ENCODE results near the gene PHGDH. TPM values are rescaled to one million over a fixed set of nuclear protein-coding genes. Genes with fewer than 3 reads are reported as not detected.
"Not testable (repeated sequence)": the region's sequence is repeated elsewhere in the genome, so short reads cannot be mapped to it uniquely, and the experiment has no call there.

The PHGDH gene
- total and polyA plus RNA-seq, 3 experiments from 2014 or later = 10.5 to 82.5 (median 78.4) TPM

DNA sequence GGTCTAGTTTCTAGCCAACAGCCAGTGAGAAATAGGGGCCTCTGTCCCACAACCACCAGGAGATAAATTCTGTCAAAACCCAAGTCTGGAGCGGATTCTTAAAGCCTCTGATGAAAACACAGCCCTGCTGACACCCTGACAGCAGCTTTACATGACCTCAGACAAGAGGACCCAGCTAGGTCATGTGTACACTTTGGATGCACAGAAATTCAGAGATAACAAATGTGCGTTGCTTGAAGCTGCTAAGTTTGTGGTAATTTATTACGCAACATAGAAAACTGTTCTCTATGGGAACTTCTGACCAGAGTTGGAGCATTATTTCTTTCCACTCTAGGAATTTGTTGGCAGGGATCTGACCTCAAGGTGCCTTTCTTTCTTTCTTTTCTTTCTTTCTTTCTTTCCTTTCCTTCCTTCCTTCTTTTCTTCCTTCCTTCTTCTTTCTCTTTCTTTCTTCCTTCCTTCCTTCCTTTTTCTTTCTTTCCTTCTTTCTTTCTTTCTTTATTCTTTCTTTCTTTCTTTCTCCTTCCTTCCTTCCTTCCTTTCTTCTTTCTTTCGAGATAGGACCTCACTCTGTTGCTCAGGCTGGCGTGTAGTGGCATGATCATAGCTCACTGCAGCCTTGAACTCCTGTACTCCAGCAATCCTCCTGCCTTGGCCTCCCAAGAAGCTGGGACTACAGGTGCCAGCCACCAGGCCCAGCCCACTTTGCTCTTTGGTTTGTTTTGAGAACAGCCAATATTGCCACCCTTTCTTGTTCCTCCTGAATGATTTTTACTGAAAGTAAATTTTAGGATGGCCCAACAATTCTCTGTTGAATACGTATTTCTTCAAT, 71.8 kb downstream of the PHGDH start:
- Histone ChIP-seq H3K4me1 (ENCODE audit: insufficient read depth, low read length) (no peaks in the 10 kb centered on the region), H3K27me3 (ENCODE audit: insufficient read depth, low read length, poor library complexity, severe bottlenecking) (no peaks in the 10 kb centered on the region), H3K9me3 (ENCODE audit: low read length) (no peaks in the 10 kb centered on the region), H3K27ac (ENCODE audit: low read depth, low read length) (no peak overlapping the region), H3K36me3 (ENCODE audit: insufficient read depth, low read length) (no peaks in the 10 kb centered on the region), H3K4me3 (ENCODE audit: low read length) (no peak overlapping the region)
- H3K36me3 Mint-ChIP-seq = no peaks in the 10 kb centered on the region
- H3K27ac Mint-ChIP-seq = no peak overlapping the region
- CTCF ChIA-PET = no interaction called here
- POLR2A ChIA-PET = no interaction called here
- H3K4me1 Mint-ChIP-seq = no peaks in the 10 kb centered on the region
- no peak for DNase-seq
- no peak overlapping the region for H3K4me3 Mint-ChIP-seq
- no peaks in the 10 kb centered on the region for H3K9me3 Mint-ChIP-seq
- peaks cover 0 to 6% of the 10 kb centered on the region in 2 donors for H3K27me3 Mint-ChIP-seq

DNA sequence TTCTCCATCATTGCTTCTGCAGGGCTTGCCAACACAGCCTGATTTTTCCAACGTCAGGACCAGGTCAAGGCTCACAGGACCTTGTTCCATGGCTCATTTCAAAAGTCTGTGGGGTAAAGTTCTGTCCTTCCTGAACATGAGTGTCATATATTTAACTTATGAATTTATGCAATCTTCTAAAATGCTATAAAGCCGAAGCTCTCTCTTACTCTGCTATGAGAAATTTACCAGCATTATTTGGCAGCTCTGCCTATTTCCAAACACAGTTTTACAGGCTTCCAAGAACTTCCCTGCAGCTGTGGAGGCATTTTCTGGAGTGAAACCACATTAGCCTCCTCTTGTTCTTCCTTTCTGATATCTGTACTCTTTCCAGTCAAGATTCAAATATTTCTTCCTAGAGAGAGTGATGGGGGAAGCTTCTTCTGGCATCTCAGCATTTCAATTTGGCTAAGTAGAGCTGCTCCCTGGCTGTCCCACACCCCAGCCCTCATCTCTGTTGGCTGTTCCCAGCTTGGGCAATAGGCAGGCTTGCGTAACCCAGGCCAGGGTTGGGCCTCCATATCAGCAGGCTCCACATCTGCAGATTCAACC, 72.6 kb downstream of the PHGDH start:
- no peak overlapping the region for H3K27ac Mint-ChIP-seq
- ChIA-PET POLR2A (no interaction called here), CTCF (no interaction called here)
- no peak overlapping the region for H3K27ac ChIP-seq (ENCODE audit: low read depth, low read length)
- H3K4me3 Mint-ChIP-seq = no peak overlapping the region
- peaks cover 0 to 6% of the 10 kb centered on the region in 2 donors for H3K27me3 Mint-ChIP-seq
- H3K36me3 ChIP-seq (ENCODE audit: insufficient read depth, low read length) = no peaks in the 10 kb centered on the region
- DNase-seq = no peak
- H3K4me3 ChIP-seq (ENCODE audit: low read length) = no peak overlapping the region
- no peaks in the 10 kb centered on the region for H3K36me3 Mint-ChIP-seq
- no peaks in the 10 kb centered on the region for H3K9me3 ChIP-seq (ENCODE audit: low read length)
- H3K4me1 ChIP-seq (ENCODE audit: insufficient read depth, low read length) = no peaks in the 10 kb centered on the region
- no peaks in the 10 kb centered on the region for H3K9me3 Mint-ChIP-seq
- H3K4me1 Mint-ChIP-seq = no peaks in the 10 kb centered on the region
- H3K27me3 ChIP-seq (ENCODE audit: insufficient read depth, low read length, poor library complexity, severe bottlenecking) = no peaks in the 10 kb centered on the region

DNA sequence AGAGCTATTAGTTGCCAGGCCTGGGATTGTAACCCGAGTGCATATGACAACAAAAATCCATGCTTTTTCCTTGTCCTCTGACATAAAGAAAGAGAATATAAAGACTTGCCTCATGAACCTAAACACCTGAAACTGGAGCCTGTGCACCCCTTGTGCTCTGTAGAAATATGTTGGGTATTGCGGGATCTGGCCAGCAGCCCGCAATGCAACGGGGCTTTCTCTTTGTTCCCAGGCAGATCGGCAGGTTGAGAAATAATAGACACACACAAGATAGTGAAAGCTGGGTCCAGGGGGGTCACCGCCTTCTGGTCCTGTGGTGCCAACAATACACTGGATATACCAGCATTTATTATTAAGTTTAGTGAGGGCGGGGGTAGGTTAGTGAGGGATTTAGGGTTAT, 74.3 kb downstream of the PHGDH start:
- H3K27ac Mint-ChIP-seq; CTCF ChIA-PET; H3K36me3 Mint-ChIP-seq; H3K9me3 ChIP-seq (ENCODE audit: low read length); H3K4me3 Mint-ChIP-seq; H3K4me1 ChIP-seq (ENCODE audit: insufficient read depth, low read length); POLR2A ChIA-PET; H3K4me3 ChIP-seq (ENCODE audit: low read length); H3K36me3 ChIP-seq (ENCODE audit: insufficient read depth, low read length); H3K4me1 Mint-ChIP-seq; DNase-seq; H3K27ac ChIP-seq (ENCODE audit: low read depth, low read length); H3K9me3 Mint-ChIP-seq; H3K27me3 ChIP-seq (ENCODE audit: insufficient read depth, low read length, poor library complexity, severe bottlenecking): not testable (repeated sequence)
- H3K27me3 Mint-ChIP-seq = peaks cover under 1 to 14% of the 10 kb centered on the region in 2 donors

DNA sequence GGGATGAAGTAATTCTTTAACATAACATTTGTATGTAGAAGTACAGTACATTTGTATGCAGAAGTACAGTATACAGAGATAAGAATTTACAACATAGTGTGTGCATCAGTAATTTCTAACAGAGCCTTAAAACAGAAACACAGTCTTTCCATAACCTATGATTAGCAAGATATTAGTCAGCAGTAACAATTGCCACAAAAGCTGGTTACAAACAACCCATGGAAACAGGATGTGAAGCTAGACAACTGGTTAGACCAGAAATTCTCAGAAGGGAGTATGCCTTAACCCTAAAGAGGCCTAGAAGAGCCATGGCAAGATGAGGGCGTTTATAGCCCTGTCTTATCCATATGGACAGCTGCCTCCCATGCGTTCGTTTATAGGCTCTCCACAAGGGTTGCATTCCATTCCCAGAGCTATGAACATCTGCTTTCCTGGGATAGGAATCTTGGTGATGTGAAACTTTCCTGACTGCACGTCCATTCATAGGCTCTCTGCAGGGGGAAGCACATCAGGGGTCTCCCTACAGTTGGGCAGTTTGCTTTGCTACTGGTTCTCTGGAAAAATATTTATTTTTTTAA, 74.8 kb downstream of the PHGDH start:
- H3K27ac ChIP-seq (ENCODE audit: low read depth, low read length); H3K36me3 ChIP-seq (ENCODE audit: insufficient read depth, low read length); H3K9me3 ChIP-seq (ENCODE audit: low read length); H3K4me3 Mint-ChIP-seq; H3K27ac Mint-ChIP-seq; H3K4me1 ChIP-seq (ENCODE audit: insufficient read depth, low read length); H3K36me3 Mint-ChIP-seq; DNase-seq; H3K4me3 ChIP-seq (ENCODE audit: low read length); H3K9me3 Mint-ChIP-seq; CTCF ChIA-PET; H3K4me1 Mint-ChIP-seq; POLR2A ChIA-PET; H3K27me3 ChIP-seq (ENCODE audit: insufficient read depth, low read length, poor library complexity, severe bottlenecking): not testable (repeated sequence)
- H3K27me3 Mint-ChIP-seq = peaks cover 3 to 17% of the 10 kb centered on the region in 2 donors

DNA sequence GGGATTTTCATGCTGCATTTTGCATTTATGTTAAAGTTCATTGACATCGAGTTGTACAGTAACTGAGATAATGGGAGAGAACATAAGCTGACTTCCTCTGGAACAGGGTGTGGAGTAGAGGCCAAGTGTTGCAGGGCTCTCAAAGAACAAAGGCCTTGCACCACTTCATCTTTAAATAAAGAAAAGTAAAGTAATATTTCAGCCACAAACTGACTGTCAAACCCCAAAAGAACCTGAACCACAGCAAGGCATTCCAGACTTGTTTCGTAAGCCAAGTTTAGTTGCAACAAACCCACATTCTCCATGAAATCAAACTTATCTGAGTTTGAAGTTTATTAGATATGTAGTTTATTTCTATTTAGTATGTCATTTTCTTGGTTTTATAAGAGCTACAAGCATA, 76.0 kb downstream of the PHGDH start:
- H3K9me3 ChIP-seq (ENCODE audit: low read length) = no peaks in the 10 kb centered on the region
- H3K36me3 Mint-ChIP-seq = no peaks in the 10 kb centered on the region
- no peaks in the 10 kb centered on the region for H3K9me3 Mint-ChIP-seq
- H3K4me1 Mint-ChIP-seq = no peaks in the 10 kb centered on the region
- DNase-seq = no peak
- H3K4me3 Mint-ChIP-seq = no peak overlapping the region
- H3K36me3 ChIP-seq (ENCODE audit: insufficient read depth, low read length) = no peaks in the 10 kb centered on the region
- POLR2A ChIA-PET = no interaction called here
- H3K27ac Mint-ChIP-seq = no peak overlapping the region
- H3K4me3 ChIP-seq (ENCODE audit: low read length) = no peak overlapping the region
- CTCF ChIA-PET = no interaction called here
- no peak overlapping the region for H3K27ac ChIP-seq (ENCODE audit: low read depth, low read length)
- no peaks in the 10 kb centered on the region for H3K27me3 ChIP-seq (ENCODE audit: insufficient read depth, low read length, poor library complexity, severe bottlenecking)
- H3K4me1 ChIP-seq (ENCODE audit: insufficient read depth, low read length) = no peaks in the 10 kb centered on the region
- H3K27me3 Mint-ChIP-seq = peaks cover 3 to 26% of the 10 kb centered on the region in 2 donors

DNA sequence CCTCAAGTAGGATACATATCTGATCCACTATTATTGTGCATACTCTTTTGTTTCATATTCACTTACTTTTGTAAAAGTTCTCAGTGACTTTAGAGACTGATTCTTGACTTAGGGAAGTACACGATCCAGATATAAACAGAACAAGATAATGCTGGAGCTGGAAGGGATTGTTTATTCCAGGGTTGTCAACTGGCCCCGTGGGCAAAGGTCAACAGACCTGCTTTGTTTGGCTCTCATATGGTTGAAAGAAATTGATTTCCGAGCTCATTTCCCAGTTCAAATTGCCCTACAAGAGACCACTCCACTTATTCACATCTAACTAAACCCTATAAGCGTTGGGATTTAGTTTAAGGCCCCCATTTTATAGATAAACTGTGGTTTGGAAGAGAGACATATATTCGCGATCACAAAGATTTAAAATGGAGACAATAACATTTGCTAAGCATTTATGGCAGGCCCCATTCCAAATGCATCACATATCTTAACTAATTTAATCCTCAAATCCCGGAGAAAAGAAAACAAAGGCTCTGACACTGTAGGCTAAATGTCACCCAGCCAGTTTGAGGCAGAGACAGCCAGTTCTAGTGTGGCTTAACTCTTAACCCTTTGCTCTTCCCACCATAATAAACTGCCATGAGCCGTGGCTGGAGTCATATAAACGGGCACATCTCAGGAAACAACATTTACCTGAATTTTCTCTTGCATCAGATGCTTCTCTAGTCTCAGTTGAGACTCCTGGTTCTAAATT, 78.9 kb downstream of the PHGDH start:
- Mint-ChIP-seq H3K27me3 (peaks cover 3 to 35% of the 10 kb centered on the region in 2 donors), H3K4me3 (no peak overlapping the region), H3K4me1 (no peaks in the 10 kb centered on the region), H3K9me3 (no peaks in the 10 kb centered on the region), H3K36me3 (peaks cover 0 to 2% (median 0%) of the 10 kb centered on the region in 3 donors), H3K27ac (no peak overlapping the region)
- H3K27ac ChIP-seq (ENCODE audit: low read depth, low read length) = no peak overlapping the region
- H3K4me3 ChIP-seq (ENCODE audit: low read length) = no peak overlapping the region
- CTCF ChIA-PET = no interaction called here
- H3K9me3 ChIP-seq (ENCODE audit: low read length) = no peaks in the 10 kb centered on the region
- no peaks in the 10 kb centered on the region for H3K4me1 ChIP-seq (ENCODE audit: insufficient read depth, low read length)
- no peaks in the 10 kb centered on the region for H3K27me3 ChIP-seq (ENCODE audit: insufficient read depth, low read length, poor library complexity, severe bottlenecking)
- POLR2A ChIA-PET = no interaction called here
- no peaks in the 10 kb centered on the region for H3K36me3 ChIP-seq (ENCODE audit: insufficient read depth, low read length)
- DNase-seq = no peak

DNA sequence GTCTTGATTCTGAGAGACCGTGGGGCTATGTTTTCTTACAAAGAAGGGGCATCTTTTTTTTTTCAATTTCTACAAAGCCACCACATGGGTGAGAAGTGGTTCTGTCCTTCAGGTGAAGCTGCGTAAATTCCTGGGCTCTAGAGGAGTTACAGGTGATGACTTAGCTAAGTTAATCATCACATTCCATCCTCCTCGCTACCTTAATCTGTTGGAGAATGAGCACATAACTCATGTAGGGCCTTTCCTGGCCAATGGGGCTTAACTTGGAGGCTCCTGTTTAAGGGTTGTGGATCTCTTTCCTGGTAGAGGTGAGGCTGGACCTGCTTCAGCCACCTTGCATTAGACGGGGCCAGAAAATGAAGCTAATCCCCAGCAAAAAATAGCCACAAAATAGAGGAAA, 79.6 kb downstream of the PHGDH start:
- Histone ChIP-seq H3K9me3 (ENCODE audit: low read length) (no peaks in the 10 kb centered on the region), H3K27me3 (ENCODE audit: insufficient read depth, low read length, poor library complexity, severe bottlenecking) (no peaks in the 10 kb centered on the region), H3K4me1 (ENCODE audit: insufficient read depth, low read length) (no peaks in the 10 kb centered on the region), H3K36me3 (ENCODE audit: insufficient read depth, low read length) (no peaks in the 10 kb centered on the region), H3K4me3 (ENCODE audit: low read length) (no peak overlapping the region), H3K27ac (ENCODE audit: low read depth, low read length) (no peak overlapping the region)
- Mint-ChIP-seq H3K4me1 (no peaks in the 10 kb centered on the region), H3K4me3 (no peak overlapping the region), H3K9me3 (no peaks in the 10 kb centered on the region), H3K36me3 (peaks cover 0 to 2% (median 0%) of the 10 kb centered on the region in 3 donors), H3K27me3 (peaks cover 3 to 29% of the 10 kb centered on the region in 2 donors), H3K27ac (no peak overlapping the region)
- DNase-seq = no peak
- POLR2A ChIA-PET = no interaction called here
- CTCF ChIA-PET = interaction anchor here (0.6 to 1.3 kb wide), 3 partner anchors 11 to 17 kb away, joined by 3 to 4 read pairs (median 3); no protein-coding TSS in a partner anchor
